Ectodermal cell (in vitro differentiated cells): ENCODE measurements around the gene PTH1R.

ENCODE experiments used
- H3K27ac ChIP-seq: 2 replicates; pipeline ENCODE4 v1.7.0; 2013; ENCODE audit warnings: mild to moderate bottlenecking, low read depth, low read length; ENCODE audit not compliant: insufficient read depth, poor library complexity, severe bottlenecking
- H3K27me3 ChIP-seq: 2 replicates; pipeline ENCODE4 v1.7.0; 2013; ENCODE audit warnings: mild to moderate bottlenecking, low read length; ENCODE audit not compliant: insufficient read depth, control insufficient read depth, poor library complexity, severe bottlenecking
- H3K36me3 ChIP-seq: one replicate; pipeline ENCODE4 v1.7.0; 2013; ENCODE audit warnings: low read length; ENCODE audit not compliant: control insufficient read depth, insufficient read depth
- H3K4me1 ChIP-seq: one replicate; pipeline ENCODE4 v1.7.0; 2013; ENCODE audit warnings: low read length; ENCODE audit not compliant: control insufficient read depth, insufficient read depth
- H3K4me3 ChIP-seq: 2 replicates; pipeline ENCODE4 v1.7.0; 2013; ENCODE audit warnings: low read depth, low read length, control low read depth; ENCODE audit not compliant: insufficient read depth
- H3K9me3 ChIP-seq: 2 replicates; pipeline ENCODE4 v1.7.0; 2013; ENCODE audit warnings: mild to moderate bottlenecking, low read length, moderate library complexity; ENCODE audit not compliant: control insufficient read depth
- WGBS, 2 experiments: methylation state at CpG; one replicate each; pipeline ENCODE4 v1.1.7; 2013; ENCODE audit warnings: missing lambda C conversion rate in 2 of 2; 5-methylcytosine and 5-hydroxymethylcytosine counted together

Gene PTH1R

DNA sequence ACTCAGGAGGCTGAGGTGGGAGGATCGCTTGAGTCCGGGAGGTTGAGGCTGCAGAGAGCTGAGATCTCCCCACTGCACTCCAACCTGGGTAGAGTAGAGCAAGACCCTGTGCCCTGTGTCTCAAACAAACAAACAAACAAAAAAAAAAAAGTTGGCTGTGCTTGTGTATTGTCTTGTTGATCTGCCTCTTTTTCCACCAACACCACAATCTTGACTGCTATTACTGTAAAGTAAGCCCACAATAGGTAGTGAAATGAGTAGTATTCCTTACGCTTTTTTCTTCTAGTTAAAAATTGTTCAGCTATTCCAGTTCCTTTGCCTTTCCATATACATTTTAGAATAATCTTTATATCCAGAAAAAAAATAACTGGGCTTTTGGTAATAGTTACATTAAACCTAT, 35.5 kb downstream of the PTH1R start:
- 97 to 100% methylated on average over 2 of the region's 3 CpGs for WGBS, 2 experiments
- H3K9me3 ChIP-seq: no peaks in the 10 kb centered on the region
- no peaks in the 10 kb centered on the region for H3K27me3 ChIP-seq
- peaks cover 13% of the 10 kb centered on the region for H3K36me3 ChIP-seq
- H3K4me3 ChIP-seq: no peak overlapping the region
- no peaks in the 10 kb centered on the region for H3K4me1 ChIP-seq
- H3K27ac ChIP-seq: no peak overlapping the region

DNA sequence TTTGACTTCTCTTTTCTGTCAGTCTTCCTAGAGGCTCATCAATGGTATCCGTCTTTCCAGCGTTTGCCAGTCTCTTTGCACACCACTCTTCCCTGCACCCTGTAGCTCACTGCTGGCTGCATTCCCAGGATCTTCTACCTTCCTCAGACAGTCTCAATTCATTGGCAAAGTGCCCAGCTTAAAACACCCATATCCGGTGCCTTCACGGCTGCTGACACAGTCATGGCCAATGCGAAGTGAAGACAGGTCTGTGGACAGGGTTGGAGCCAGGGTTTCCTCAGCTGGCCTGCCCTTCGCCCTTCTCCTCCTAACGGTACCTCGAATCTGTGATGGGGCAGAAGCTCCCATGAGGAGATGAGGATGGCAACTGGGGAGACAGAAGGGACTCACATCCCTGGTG, 36.1 kb downstream of the PTH1R start:
- H3K4me3 ChIP-seq: no peak overlapping the region
- no peaks in the 10 kb centered on the region for H3K27me3 ChIP-seq
- WGBS, 2 experiments: 93 to 95% methylated on average over 8 of the region's 8 CpGs
- no peak overlapping the region for H3K27ac ChIP-seq
- no peaks in the 10 kb centered on the region for H3K4me1 ChIP-seq
- H3K9me3 ChIP-seq: no peaks in the 10 kb centered on the region
- peaks cover 19% of the 10 kb centered on the region for H3K36me3 ChIP-seq

DNA sequence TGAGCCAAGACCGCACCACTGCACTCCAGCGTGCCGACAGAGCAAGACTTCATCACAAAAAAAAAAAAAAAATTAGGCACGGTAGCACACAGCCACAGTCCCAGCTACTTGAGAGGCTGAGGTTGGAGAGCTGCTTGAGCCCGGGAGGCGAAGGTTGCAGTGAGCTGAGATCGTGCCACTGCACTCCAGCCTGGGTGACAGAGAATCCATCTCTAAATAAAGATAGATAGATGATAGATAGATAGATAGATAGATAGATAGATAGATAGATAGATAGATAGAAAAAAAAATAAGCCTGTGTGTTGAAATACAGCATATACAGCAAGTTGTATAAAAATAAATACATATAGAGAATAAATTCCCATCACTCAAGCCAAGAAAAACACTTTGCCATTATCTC, 37.3 kb downstream of the PTH1R start:
- H3K27ac ChIP-seq: no peak overlapping the region
- peaks cover 30% of the 10 kb centered on the region for H3K36me3 ChIP-seq
- 91 to 93% methylated on average over 7 of the region's 7 CpGs for WGBS, 2 experiments
- no peaks in the 10 kb centered on the region for H3K4me1 ChIP-seq
- H3K4me3 ChIP-seq: no peak overlapping the region
- H3K27me3 ChIP-seq: no peaks in the 10 kb centered on the region
- no peaks in the 10 kb centered on the region for H3K9me3 ChIP-seq

DNA sequence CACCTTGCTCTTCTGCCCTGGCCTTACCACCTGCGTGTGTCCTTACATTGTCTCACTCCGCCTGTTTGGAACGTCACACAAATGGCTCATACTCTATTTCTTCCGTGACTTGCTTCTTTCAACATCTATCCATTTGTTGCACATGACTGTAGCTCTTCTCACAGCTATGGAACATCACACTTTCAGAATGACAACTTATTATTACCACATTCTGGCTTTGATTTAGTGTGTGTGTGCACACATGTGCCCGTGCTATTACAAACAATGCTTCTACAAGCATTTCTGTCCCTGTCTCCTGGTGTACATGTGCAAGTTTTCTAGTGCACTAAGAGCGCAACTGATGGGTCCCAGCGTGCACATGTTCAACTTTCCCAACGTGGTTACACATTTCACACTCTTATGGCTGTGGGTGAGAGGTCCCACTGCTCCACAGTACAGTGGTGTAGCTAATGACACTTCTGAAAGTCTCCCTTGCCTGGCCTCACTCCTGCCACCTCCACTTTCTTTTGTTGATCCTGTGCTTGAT, 37.8 kb downstream of the PTH1R start:
- Histone ChIP-seq H3K4me1 (no peaks in the 10 kb centered on the region), H3K27me3 (no peaks in the 10 kb centered on the region), H3K9me3 (no peaks in the 10 kb centered on the region), H3K27ac (no peak overlapping the region), H3K4me3 (no peak overlapping the region), H3K36me3 (peaks cover 33% of the 10 kb centered on the region)
- 94% methylated on average over 8 of the region's 8 CpGs for WGBS, 2 experiments

DNA sequence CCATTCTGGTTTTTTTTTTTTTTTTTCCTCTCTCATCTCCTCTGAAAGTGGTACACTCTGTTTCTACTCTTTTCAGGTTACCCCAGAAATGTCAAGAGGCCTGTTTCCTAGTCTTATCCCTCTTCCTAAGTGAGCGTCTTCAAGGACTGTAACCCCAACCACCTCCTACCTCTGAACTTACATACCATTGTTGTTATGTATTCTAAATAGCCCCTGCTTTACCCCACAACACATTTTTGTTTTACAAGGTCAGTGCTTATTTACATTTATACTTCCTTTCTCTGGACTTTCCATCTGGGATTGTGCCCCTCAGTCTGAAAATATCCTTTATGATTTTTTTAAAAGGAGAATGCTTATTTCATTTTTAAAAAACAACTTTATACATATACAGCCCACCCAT, 38.8 kb downstream of the PTH1R start:
- Histone ChIP-seq H3K27ac (no peak overlapping the region), H3K4me1 (no peaks in the 10 kb centered on the region), H3K27me3 (no peaks in the 10 kb centered on the region), H3K9me3 (no peaks in the 10 kb centered on the region), H3K4me3 (no peak overlapping the region), H3K36me3 (peaks cover 42% of the 10 kb centered on the region)
- 94 to 96% methylated on average over 1 of the region's 1 CpG for WGBS, 2 experiments

DNA sequence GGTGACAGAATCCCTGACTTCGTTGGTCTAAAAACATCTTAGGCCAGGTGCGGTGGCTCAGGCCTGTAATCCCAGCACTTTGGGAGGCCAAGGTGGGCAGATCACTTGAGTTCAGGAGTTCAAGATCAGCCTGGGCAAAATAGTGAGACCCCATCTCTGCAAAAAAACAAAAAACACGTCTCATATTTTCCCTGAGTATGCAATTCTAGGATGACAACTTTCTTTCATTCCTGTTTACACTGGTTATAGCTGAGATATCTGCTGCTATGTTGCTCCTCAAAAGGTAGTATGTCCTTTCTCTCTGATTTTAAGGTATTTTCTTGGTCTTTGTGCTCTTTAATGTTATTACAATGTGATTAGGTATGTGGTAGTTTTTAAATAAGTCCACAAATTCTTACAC, 39.3 kb downstream of the PTH1R start:
- H3K36me3 ChIP-seq: peaks cover 47% of the 10 kb centered on the region
- H3K27ac ChIP-seq: no peak overlapping the region
- H3K4me3 ChIP-seq: no peak overlapping the region
- no peaks in the 10 kb centered on the region for H3K4me1 ChIP-seq
- H3K27me3 ChIP-seq: no peaks in the 10 kb centered on the region
- H3K9me3 ChIP-seq: no peaks in the 10 kb centered on the region
- WGBS, 2 experiments: 92 to 95% methylated on average over 3 of the region's 3 CpGs

DNA sequence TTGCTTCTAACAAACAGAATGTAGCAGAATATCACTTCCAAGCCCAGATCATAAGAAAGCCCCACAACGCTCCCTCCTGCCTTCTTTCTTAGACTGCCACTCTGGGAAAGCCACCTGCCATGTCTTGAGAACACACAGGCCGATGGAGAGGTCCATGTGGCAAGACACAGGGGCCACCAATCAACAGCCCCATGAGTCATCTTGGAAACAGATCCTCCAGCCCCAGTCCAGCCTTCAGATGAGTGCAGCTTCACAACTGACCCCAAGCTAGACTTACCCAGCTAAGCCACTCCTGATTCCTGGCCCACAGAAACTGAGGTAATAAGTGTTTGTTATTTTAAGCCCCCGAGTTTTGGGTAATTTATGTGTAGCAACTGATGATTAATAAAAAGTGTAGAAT, 39.7 kb downstream of the PTH1R start:
- 95 to 98% methylated on average over 2 of the region's 3 CpGs for WGBS, 2 experiments

DNA sequence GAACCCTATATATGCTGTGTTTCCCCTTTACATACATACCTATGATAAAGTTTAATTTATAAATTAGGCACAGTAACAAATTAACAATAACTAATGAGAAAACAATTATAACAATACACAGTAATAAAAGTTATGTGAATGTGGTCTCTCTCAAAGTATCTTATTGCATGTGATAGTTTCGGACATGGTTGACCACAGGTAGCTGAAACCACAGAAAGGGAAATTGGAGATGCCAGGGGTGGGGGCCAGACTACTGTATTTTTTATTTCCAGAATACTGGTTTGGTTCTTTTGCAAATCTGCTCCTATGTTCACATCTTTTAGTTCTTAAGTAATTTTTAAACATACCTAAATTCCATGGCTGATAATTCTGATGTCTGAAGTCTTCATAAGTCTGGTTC, 40.7 kb downstream of the PTH1R start:
- H3K4me1 ChIP-seq: no peaks in the 10 kb centered on the region
- no peak overlapping the region for H3K27ac ChIP-seq
- peaks cover 61% of the 10 kb centered on the region for H3K36me3 ChIP-seq
- H3K27me3 ChIP-seq: no peaks in the 10 kb centered on the region
- 90 to 94% methylated on average over 1 of the region's 1 CpG for WGBS, 2 experiments
- H3K4me3 ChIP-seq: no peak overlapping the region
- H3K9me3 ChIP-seq: no peaks in the 10 kb centered on the region

More for the DNA sequence above, 39.7 kb downstream of the PTH1R start:
- Histone ChIP-seq H3K36me3 (peaks cover 52% of the 10 kb centered on the region), H3K9me3 (no peaks in the 10 kb centered on the region), H3K27ac (no peak overlapping the region), H3K27me3 (no peaks in the 10 kb centered on the region), H3K4me1 (no peaks in the 10 kb centered on the region), H3K4me3 (no peak overlapping the region)

DNA sequence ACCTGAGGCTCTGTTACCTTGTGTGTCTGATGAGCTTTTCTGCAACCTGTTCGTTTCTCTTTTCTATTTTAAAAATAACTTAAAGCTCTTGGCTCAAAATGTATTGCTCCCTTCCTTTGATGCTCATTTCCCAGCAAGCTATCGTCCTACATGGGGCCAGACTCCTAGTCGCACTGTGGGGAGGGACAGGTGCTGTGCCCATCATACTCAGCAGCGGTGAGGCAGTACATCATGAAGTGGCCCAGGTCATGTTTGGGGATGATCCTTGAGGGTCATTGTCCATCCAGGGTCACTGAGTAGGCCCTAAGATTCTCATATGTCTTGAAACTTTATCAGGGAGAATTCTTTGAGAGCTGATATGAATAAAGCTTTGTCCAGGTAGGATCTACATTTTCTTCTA, 41.1 kb downstream of the PTH1R start:
- Histone ChIP-seq H3K36me3 (peaks cover 65% of the 10 kb centered on the region), H3K27ac (no peak overlapping the region), H3K4me3 (no peak overlapping the region)

DNA sequence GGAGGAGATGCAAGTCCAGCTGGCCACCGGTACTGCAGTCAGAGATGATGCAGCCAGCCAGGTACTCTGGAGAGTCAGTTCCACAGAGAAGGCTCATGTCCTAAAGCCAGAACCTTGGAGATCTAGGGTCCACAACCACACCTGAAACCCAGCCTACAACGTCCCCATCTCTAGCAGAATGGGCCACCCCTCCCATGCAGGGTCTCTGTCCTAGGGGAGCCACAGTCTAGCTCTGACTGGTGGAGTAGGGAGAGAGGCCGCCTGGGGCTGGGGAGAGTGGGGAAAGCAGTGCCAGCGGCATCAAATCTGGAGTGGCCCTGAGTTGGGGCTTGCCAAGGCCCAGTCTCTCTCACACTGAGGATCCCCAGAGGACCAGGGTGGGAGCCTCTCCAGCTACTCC, 43.5 kb downstream of the PTH1R start:
- H3K27ac ChIP-seq: no peak overlapping the region
- peaks cover 72% of the 10 kb centered on the region for H3K36me3 ChIP-seq
- no peaks in the 10 kb centered on the region for H3K9me3 ChIP-seq
- WGBS, 2 experiments: 94 to 96% methylated on average over 3 to 4 of the region's 4 CpGs
- H3K4me1 ChIP-seq: peaks cover 6% of the 10 kb centered on the region
- H3K27me3 ChIP-seq: no peaks in the 10 kb centered on the region
- H3K4me3 ChIP-seq: no peak overlapping the region

More for the DNA sequence above, 41.1 kb downstream of the PTH1R start:
- Histone ChIP-seq H3K4me1 (peaks cover 1% of the 10 kb centered on the region), H3K27me3 (no peaks in the 10 kb centered on the region), H3K9me3 (no peaks in the 10 kb centered on the region)
- 96 to 98% methylated on average over 4 of the region's 4 CpGs for WGBS, 2 experiments

DNA sequence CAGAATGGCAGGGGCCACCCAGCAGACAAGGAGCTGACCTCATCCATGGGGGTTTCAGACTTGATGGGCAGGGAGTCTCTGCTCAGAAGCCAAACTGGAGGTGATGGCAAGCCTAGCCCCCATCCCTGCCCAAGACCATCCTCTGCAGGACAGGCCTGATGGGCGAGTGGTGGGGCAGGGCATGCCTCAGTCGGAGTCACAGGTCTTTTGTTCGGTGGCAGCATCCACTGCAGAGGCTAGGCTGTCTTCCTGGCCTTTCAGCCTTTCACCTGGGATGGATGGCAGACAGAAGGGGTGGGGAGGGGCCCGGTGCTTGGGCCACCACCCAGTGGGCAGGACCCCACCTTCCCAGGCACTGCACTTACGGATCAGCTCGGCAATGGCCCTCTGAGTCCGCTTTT, 44.4 kb downstream of the PTH1R start:
- Histone ChIP-seq H3K4me1 (peaks cover 6% of the 10 kb centered on the region), H3K4me3 (no peak overlapping the region), H3K9me3 (no peaks in the 10 kb centered on the region), H3K36me3 (peaks cover 70% of the 10 kb centered on the region), H3K27ac (no peak overlapping the region), H3K27me3 (no peaks in the 10 kb centered on the region)
- 95 to 96% methylated on average over 7 of the region's 7 CpGs for WGBS, 2 experiments
